ENCODE results near the gene TOMM6.

DNA sequence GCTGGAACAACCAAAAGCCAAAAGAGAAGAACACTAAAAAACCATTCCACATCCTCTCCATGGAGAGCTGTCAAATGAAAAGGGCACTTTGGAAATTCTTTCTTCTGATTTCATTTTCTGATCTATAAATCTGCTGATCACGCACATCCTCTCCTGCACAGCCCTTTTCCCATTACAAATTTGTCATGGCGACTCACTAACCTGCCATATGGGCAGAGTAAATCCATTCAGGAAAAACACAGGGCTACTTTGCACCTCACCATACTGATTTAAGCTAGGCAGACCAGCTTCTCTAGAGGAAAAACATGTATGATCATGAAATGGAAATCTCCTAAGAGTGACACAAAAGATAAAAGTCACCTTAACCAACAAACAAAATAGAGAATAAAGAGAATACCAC is 26.0 kb downstream of the TOMM6 start:
- TF ChIP-seq, protein P1, sequence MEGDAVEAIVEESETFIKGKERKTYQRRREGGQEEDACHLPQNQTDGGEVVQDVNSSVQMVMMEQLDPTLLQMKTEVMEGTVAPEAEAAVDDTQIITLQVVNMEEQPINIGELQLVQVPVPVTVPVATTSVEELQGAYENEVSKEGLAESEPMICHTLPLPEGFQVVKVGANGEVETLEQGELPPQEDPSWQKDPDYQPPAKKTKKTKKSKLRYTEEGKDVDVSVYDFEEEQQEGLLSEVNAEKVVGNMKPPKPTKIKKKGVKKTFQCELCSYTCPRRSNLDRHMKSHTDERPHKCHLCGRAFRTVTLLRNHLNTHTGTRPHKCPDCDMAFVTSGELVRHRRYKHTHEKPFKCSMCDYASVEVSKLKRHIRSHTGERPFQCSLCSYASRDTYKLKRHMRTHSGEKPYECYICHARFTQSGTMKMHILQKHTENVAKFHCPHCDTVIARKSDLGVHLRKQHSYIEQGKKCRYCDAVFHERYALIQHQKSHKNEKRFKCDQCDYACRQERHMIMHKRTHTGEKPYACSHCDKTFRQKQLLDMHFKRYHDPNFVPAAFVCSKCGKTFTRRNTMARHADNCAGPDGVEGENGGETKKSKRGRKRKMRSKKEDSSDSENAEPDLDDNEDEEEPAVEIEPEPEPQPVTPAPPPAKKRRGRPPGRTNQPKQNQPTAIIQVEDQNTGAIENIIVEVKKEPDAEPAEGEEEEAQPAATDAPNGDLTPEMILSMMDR (IDR thresholded peaks at IDR 0.05): no peak
- TF ChIP-seq TCF7L2 (IDR thresholded peaks at IDR 0.05; ENCODE audit: low read depth, low read length) (no peak), REST (IDR thresholded peaks at IDR 0.05; ENCODE audit: insufficient read depth in 1 of 2, low read depth in 2 of 2, low read length in 1 of 2) (no peak), POLR2AphosphoS5 (IDR thresholded peaks at IDR 0.05; ENCODE audit: low read depth, low read length) (no peak)
